Vagina (tissue), 2 donors: ENCODE measurements around the gene TVP23A. TPM values are rescaled to one million over a fixed set of nuclear protein-coding genes. Genes with fewer than 3 reads are reported as not detected.
"Not testable (repeated sequence)": the region's sequence is repeated elsewhere in the genome, so short reads cannot be mapped to it uniquely, and the experiment has no call there.

ENCODE experiments used
- DNase-seq, 2 donors: peaks; one replicate each; pipeline ENCODE4 v3.0.0-alpha.2; 2017; ENCODE audit errors: extremely low spot score in 2 of 2
- H3K27ac ChIP-seq: fragments of 200-600 bp; sonication (generic); one replicate; pipeline ENCODE4 v1.5.1; 2019
- H3K27me3 ChIP-seq: fragments of 200-600 bp; sonication (generic); one replicate; pipeline ENCODE4 v1.5.1; 2019
- H3K36me3 ChIP-seq, 2 donors: fragments of 200-600 bp; sonication (generic); one replicate each; pipeline ENCODE4 v1.5.1; 2017 to 2019
- H3K4me1 ChIP-seq: fragments of 200-600 bp; sonication (generic); one replicate; pipeline ENCODE4 v1.5.1; 2019
- H3K4me3 ChIP-seq, 2 donors: fragments of 200-600 bp; sonication (generic); 1 replicate in 1 of 2; 2 replicates in 1 of 2; pipeline ENCODE4 v1.5.1; 2016 to 2019
- H3K9me3 ChIP-seq: fragments of 200-600 bp; sonication (generic); one replicate; pipeline ENCODE4 v1.5.1; 2019
- POLR2A ChIP-seq, 2 donors: fragments of 450-650 bp; IDR thresholded peaks; one replicate each; pipeline ENCODE4 v1.6.1; 2017; ENCODE audit warnings: antibody characterized with exemption in 2 of 2, mild to moderate bottlenecking in 2 of 2, moderate library complexity in 2 of 2
- POLR2AphosphoS5 ChIP-seq, 2 donors: sonication (generic); formaldehyde crosslinking; IDR thresholded peaks; one replicate each; pipeline ENCODE4 v1.9.0; 2017; ENCODE audit warnings: antibody characterized with exemption in 2 of 2, mild to moderate bottlenecking in 2 of 2, low read depth in 1 of 2; ENCODE audit not compliant: insufficient read depth in 1 of 2
- intact Hi-C: fragments of 100-400 bp; cut with DNase I; formaldehyde crosslinking; loops from one replicate; pipeline ENCODE4 v1.15.1; 2023
- total RNA-seq: library from RNA; depleted of rRNA; stranded (reverse); fragments of >200 nt; gene quantifications from one replicate; pipeline ENCODE4 v1.2.3, GENCODE V29; 2016
- TF ChIP-seq, protein P1 (sequence below), 3 experiments: fragments of 450-650 bp in 2 of 3; fragments of 200-600 bp in 1 of 3; sonication (generic) in 1 of 3; IDR thresholded peaks; one replicate each; pipeline ENCODE4 v1.5.1; 2017 to 2019; ENCODE audit warnings: antibody characterized with exemption in 3 of 3, mild to moderate bottlenecking in 2 of 3, moderate library complexity in 2 of 3

Gene TVP23A
- total RNA-seq, 1 donor from 2014 or later, result 0.98 TPM

DNA sequence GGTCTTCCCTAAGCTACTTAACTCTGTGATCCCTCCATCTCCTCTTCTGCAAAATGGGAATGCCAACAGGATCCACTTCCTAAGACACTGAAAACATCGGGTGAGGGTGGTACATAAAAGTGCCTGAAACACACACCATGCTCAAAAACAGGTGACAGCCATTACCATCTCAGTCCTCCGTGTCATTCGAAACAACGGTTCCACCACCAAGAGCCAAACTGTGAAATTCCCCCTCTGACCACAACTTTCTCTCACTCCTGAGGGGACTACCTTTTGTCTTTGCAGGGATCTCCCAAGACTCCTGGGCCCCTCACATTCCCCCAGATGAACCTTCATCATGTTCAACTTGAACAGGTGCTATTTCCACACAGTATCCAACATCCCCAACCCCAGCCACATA, 38.0 kb downstream of the TVP23A start:
- H3K9me3 ChIP-seq, result no peaks in the 10 kb centered on the region

DNA sequence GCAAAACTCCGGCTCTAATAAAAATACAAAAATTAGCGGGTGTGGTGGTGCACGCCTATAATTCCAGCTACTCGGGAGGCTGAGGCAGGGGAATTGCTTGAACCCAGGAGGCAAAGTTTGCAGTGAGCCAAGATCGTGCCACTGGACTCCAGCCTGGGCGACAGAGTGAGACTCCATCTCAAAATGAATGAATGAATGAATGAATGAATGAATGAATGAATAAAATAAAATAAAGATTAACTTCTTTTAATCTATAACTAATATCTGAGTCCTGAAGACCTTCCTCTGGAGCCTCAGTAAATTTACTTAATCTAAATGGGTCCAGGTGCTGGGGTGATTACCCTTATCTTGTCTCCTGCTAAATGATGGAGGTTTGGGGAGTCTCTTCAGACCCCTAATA, 38.7 kb downstream of the TVP23A start:
- H3K36me3 ChIP-seq, H3K27me3 ChIP-seq, H3K4me3 ChIP-seq, H3K4me1 ChIP-seq, H3K9me3 ChIP-seq, H3K27ac ChIP-seq, DNase-seq, intact Hi-C loops: not testable (repeated sequence)

More for the DNA sequence above, 38.0 kb downstream of the TVP23A start:
- Histone ChIP-seq H3K27me3 (no peaks in the 10 kb centered on the region), H3K27ac (no peak overlapping the region), H3K4me3 (no peak overlapping the region), H3K36me3 (no peaks in the 10 kb centered on the region), H3K4me1 (no peaks in the 10 kb centered on the region)
- TF ChIP-seq POLR2A (IDR thresholded peaks at IDR 0.05) (no peak), POLR2AphosphoS5 (IDR thresholded peaks at IDR 0.05; ENCODE audit: insufficient read depth in 1 of 2, low read depth in 1 of 2) (no peak)
- TF ChIP-seq, protein P1, sequence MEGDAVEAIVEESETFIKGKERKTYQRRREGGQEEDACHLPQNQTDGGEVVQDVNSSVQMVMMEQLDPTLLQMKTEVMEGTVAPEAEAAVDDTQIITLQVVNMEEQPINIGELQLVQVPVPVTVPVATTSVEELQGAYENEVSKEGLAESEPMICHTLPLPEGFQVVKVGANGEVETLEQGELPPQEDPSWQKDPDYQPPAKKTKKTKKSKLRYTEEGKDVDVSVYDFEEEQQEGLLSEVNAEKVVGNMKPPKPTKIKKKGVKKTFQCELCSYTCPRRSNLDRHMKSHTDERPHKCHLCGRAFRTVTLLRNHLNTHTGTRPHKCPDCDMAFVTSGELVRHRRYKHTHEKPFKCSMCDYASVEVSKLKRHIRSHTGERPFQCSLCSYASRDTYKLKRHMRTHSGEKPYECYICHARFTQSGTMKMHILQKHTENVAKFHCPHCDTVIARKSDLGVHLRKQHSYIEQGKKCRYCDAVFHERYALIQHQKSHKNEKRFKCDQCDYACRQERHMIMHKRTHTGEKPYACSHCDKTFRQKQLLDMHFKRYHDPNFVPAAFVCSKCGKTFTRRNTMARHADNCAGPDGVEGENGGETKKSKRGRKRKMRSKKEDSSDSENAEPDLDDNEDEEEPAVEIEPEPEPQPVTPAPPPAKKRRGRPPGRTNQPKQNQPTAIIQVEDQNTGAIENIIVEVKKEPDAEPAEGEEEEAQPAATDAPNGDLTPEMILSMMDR (IDR thresholded peaks at IDR 0.05), result no peak
- no peak for DNase-seq
- intact Hi-C loops, result no loop called here

DNA sequence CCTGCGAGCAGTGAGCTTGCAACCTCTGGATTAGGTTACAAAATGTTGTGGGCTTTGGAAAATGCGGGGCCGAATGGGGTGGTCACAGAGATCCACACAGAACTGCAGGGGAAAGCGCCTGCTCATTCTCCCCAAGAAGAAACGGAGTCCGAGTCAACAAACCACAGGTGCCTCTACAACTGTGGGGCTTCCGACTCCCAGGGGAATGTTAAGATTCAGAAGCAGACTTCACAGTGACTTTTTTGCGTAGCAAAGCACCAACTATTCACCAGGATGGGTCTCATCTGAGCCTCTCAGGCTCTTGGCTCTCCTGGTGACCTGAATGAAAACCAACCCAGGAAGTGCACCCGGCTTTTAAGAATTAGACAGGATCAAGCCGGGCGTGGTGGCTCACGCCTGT, 41.2 kb downstream of the TVP23A start:
- H3K4me3 ChIP-seq, result no peak overlapping the region
- no peak overlapping the region for H3K27ac ChIP-seq
- no peaks in the 10 kb centered on the region for H3K36me3 ChIP-seq
- intact Hi-C loops, result no loop called here
- H3K9me3 ChIP-seq, result no peaks in the 10 kb centered on the region
- DNase-seq, result no peak
- H3K4me1 ChIP-seq, result no peaks in the 10 kb centered on the region
- no peaks in the 10 kb centered on the region for H3K27me3 ChIP-seq
- TF ChIP-seq, protein P1 (IDR thresholded peaks at IDR 0.05), result no peak

DNA sequence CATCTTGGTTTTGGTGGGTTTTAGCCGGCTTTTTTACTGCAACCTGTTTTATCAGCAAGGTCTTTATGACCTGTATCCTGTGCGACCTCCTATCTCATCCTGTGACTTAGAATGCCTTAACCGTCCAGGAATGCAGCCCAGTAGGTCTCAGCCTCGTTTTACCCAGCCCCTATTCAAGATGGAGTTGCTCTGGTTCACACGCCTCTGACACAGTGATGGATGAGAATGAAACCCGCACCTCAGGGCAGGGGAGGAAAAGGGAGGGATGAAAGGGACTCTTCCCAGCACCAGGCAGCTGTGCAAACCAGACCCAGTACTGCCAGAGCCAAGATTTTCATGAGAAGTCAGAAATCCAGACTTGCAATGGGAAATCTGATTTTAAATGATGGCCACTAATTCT, 41.7 kb downstream of the TVP23A start:
- DNase-seq, H3K9me3 ChIP-seq, H3K4me1 ChIP-seq, H3K36me3 ChIP-seq, intact Hi-C loops, H3K27ac ChIP-seq, H3K4me3 ChIP-seq, H3K27me3 ChIP-seq: not testable (repeated sequence)

DNA sequence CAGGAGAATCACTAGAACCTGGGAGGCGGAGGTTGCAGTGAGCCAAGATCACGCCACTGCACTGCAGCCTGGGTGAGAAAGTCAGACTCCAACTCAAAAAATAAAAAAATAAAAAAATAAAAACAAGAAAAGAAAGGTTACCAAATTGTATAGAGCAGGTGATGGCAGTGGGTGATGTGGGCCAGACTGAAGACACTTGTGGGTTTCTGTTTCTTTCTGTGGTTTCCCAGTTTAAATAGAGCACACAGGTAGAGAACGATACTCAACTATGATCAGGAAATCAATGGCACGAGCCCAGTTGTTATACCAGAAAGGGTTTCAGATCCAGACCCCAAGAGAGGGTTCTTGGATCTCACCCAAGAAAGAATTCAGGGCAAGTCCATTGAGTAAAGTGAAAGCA, 42.3 kb downstream of the TVP23A start:
- Histone ChIP-seq H3K27ac (no peak overlapping the region), H3K9me3 (no peaks in the 10 kb centered on the region), H3K4me1 (no peaks in the 10 kb centered on the region), H3K4me3 (no peak overlapping the region), H3K36me3 (no peaks in the 10 kb centered on the region), H3K27me3 (no peaks in the 10 kb centered on the region)
- TF ChIP-seq, protein P1 (IDR thresholded peaks at IDR 0.05), result no peak
- TF ChIP-seq POLR2A (IDR thresholded peaks at IDR 0.05), result no peak
- no peak for TF ChIP-seq POLR2AphosphoS5 (IDR thresholded peaks at IDR 0.05; ENCODE audit: insufficient read depth in 1 of 2, low read depth in 1 of 2)
- intact Hi-C loops, result no loop called here
- DNase-seq, result no peak

DNA sequence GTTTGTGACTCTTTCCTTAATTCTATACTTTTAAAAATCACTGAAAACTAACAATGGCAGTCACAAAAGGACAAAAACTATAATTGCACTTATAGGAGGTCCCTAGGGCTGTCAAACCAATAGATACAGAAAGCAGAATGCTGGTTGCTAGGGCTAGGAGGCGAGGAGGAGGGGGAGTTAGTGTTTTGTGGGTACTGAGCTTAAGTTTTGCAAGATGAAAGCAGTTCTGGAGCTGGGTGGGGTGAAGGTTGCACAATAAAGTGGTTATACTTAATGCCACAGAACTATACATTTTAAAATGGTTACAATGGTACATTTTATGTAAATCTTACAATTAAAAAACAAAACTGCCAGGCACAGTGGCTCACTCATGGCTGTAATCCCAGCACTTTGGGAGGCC, 47.7 kb downstream of the TVP23A start:
- intact Hi-C loops, result no loop called here
- Histone ChIP-seq H3K4me3 (no peak overlapping the region), H3K27ac (no peak overlapping the region), H3K27me3 (no peaks in the 10 kb centered on the region), H3K4me1 (no peaks in the 10 kb centered on the region), H3K9me3 (no peaks in the 10 kb centered on the region), H3K36me3 (peaks cover 0 to 6% of the 10 kb centered on the region in 2 donors)
- no peak for DNase-seq
- TF ChIP-seq POLR2A (IDR thresholded peaks at IDR 0.05), result no peak
- no peak for TF ChIP-seq POLR2AphosphoS5 (IDR thresholded peaks at IDR 0.05; ENCODE audit: insufficient read depth in 1 of 2, low read depth in 1 of 2)
- TF ChIP-seq, protein P1 (IDR thresholded peaks at IDR 0.05), result no peak
